KMS-11 (cell line): ENCODE data around the gene MRAP.

Source experiments
- H2AFZ ChIP-seq: fragments of 200-600 bp; sonication (generic); 2 replicates; pipeline ENCODE4 v1.6.1; 2016; ENCODE audit warnings: antibody characterized with exemption, mixed run types, low read depth
- H3K27ac ChIP-seq: fragments of 200-600 bp; sonication (generic); 2 replicates; pipeline ENCODE4 v1.6.1; 2016; ENCODE audit warnings: mild to moderate bottlenecking, mixed run types
- H3K27me3 ChIP-seq: fragments of 200-600 bp; sonication (generic); 2 replicates; pipeline ENCODE4 v1.6.1; 2017; ENCODE audit warnings: mild to moderate bottlenecking, low read depth, mixed run types, moderate library complexity; ENCODE audit not compliant: insufficient read depth
- H3K36me3 ChIP-seq: fragments of 200-600 bp; sonication (generic); 2 replicates; pipeline ENCODE4 v1.6.1; 2017; ENCODE audit warnings: mild to moderate bottlenecking, mixed run types; ENCODE audit not compliant: insufficient read depth
- H3K4me1 ChIP-seq: fragments of 200-600 bp; sonication (generic); 2 replicates; pipeline ENCODE4 v1.6.1; 2016; ENCODE audit warnings: mild to moderate bottlenecking, low read depth, mixed run types; ENCODE audit not compliant: poor library complexity, severe bottlenecking
- H3K4me2 ChIP-seq: fragments of 200-600 bp; sonication (generic); 2 replicates; pipeline ENCODE4 v1.7.0; 2016; ENCODE audit warnings: mild to moderate bottlenecking, mixed run types
- H3K4me3 ChIP-seq: fragments of 200-600 bp; sonication (generic); IDR thresholded peaks from 2 replicates; pipeline ENCODE4 v1.6.1; 2017; ENCODE audit warnings: low read depth, low read length, mixed read lengths; ENCODE audit not compliant: insufficient read depth
- H3K79me2 ChIP-seq: fragments of 200-600 bp; sonication (generic); 2 replicates; pipeline ENCODE4 v1.6.1; 2016; ENCODE audit warnings: low read depth, mixed run types; ENCODE audit not compliant: insufficient read depth
- H3K9ac ChIP-seq: fragments of 200-600 bp; sonication (generic); 2 replicates; pipeline ENCODE4 v1.6.1; 2016; ENCODE audit warnings: mild to moderate bottlenecking, mixed run types
- H4K20me1 ChIP-seq: fragments of 200-600 bp; sonication (generic); 2 replicates; pipeline ENCODE4 v1.6.1; 2016; ENCODE audit warnings: mild to moderate bottlenecking, mixed run types; ENCODE audit not compliant: insufficient read depth
- TF ChIP-seq, protein P1 (sequence below): fragments of 200-600 bp; sonication (generic); conservative IDR thresholded peaks from 2 replicates; pipeline ENCODE4 v1.6.1; 2017; ENCODE audit warnings: low read depth, mild to moderate bottlenecking, antibody characterized with exemption, low read length, moderate library complexity, mixed read lengths

The MRAP gene

DNA sequence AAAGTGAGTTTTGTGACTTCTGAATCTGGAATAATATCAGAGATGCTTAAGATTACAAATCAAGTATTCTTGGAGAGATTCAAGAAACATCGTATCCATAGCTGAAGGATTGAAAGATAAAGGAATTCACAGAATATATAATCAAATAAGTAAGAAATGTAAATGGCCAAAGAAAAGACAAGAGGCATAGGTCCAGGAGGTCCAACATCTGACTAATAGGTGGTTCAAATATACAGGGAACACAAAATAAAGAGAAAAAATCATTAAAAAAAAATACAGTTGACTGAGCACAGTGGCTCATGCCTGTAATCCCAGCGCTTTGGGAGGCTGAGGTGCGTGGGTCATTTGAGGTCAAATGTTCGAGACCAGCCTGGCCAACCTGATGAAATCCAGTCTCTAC, 13.2 kb upstream of the MRAP start:
- Histone ChIP-seq H4K20me1 (no peaks in the 10 kb centered on the region), H3K27me3 (no peaks in the 10 kb centered on the region), H3K27ac (no peak overlapping the region), H3K4me3 (no peak overlapping the region), H2AFZ (no peak overlapping the region), H3K9ac (no peak overlapping the region), H3K4me1 (no peaks in the 10 kb centered on the region), H3K4me2 (no peak overlapping the region), H3K79me2 (no peaks in the 10 kb centered on the region), H3K36me3 (no peaks in the 10 kb centered on the region)
- TF ChIP-seq, protein P1, sequence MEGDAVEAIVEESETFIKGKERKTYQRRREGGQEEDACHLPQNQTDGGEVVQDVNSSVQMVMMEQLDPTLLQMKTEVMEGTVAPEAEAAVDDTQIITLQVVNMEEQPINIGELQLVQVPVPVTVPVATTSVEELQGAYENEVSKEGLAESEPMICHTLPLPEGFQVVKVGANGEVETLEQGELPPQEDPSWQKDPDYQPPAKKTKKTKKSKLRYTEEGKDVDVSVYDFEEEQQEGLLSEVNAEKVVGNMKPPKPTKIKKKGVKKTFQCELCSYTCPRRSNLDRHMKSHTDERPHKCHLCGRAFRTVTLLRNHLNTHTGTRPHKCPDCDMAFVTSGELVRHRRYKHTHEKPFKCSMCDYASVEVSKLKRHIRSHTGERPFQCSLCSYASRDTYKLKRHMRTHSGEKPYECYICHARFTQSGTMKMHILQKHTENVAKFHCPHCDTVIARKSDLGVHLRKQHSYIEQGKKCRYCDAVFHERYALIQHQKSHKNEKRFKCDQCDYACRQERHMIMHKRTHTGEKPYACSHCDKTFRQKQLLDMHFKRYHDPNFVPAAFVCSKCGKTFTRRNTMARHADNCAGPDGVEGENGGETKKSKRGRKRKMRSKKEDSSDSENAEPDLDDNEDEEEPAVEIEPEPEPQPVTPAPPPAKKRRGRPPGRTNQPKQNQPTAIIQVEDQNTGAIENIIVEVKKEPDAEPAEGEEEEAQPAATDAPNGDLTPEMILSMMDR, result no peak

- Histone ChIP-seq H3K27ac (no peak overlapping the region), H3K4me1 (no peaks in the 10 kb centered on the region), H3K79me2 (no peaks in the 10 kb centered on the region), H3K36me3 (no peaks in the 10 kb centered on the region), H3K4me2 (no peak overlapping the region), H2AFZ (no peak overlapping the region), H3K4me3 (no peak overlapping the region), H3K27me3 (no peaks in the 10 kb centered on the region), H4K20me1 (no peaks in the 10 kb centered on the region), H3K9ac (no peak overlapping the region)
- TF ChIP-seq, protein P1, result no peak
Observed at GRCh38 chr21:32297449-32297848, 1.2 kb upstream of the MRAP start.

GRCh38 chr21:32298148-32298559, 501 bp upstream of the MRAP start:
- Histone ChIP-seq H3K36me3 (no peaks in the 10 kb centered on the region), H3K4me3 (no peak overlapping the region), H4K20me1 (no peaks in the 10 kb centered on the region), H3K4me2 (no peak overlapping the region), H3K27me3 (no peaks in the 10 kb centered on the region), H2AFZ (no peak overlapping the region), H3K4me1 (no peaks in the 10 kb centered on the region), H3K9ac (no peak overlapping the region), H3K79me2 (no peaks in the 10 kb centered on the region), H3K27ac (no peak overlapping the region)
- TF ChIP-seq, protein P1, result no peak

GRCh38 chr21:32299695-32300094, 1.0 kb downstream of the MRAP start:
- Histone ChIP-seq H3K79me2 (no peaks in the 10 kb centered on the region), H3K36me3 (no peaks in the 10 kb centered on the region), H3K9ac (no peak overlapping the region), H4K20me1 (no peaks in the 10 kb centered on the region), H3K4me1 (no peaks in the 10 kb centered on the region), H3K27ac (no peak overlapping the region), H3K4me3 (no peak overlapping the region), H3K4me2 (no peak overlapping the region), H2AFZ (no peak overlapping the region), H3K27me3 (no peaks in the 10 kb centered on the region)
- TF ChIP-seq, protein P1, result no peak
